Activated CD8-positive, alpha-beta T cell treated with anti-CD3 and anti-CD28 coated beads for 36 hours (primary cell): ENCODE results near the gene MEIS1. TPM values are rescaled to one million over a fixed set of nuclear protein-coding genes. Genes with fewer than 3 reads are reported as not detected.

ENCODE experiments used
- ATAC-seq: fragments of 200-7000 bp; cut with Tn5 transposase; one replicate; pipeline ENCODE4 v1.10.0; 2021; ENCODE audit warnings: mild to moderate bottlenecking, moderate library complexity
- CTCF ChIA-PET: fragments of 350-600 bp; sonication (Branson Sonifier 250); formaldehyde crosslinking; loops from one replicate; lab custom pipeline; 2021; ENCODE audit warnings: antibody characterized with exemption; lab: Charles Lee
- POLR2A ChIA-PET: fragments of 350-600 bp; sonication (Branson Sonifier 250); formaldehyde crosslinking; loops from one replicate; lab custom pipeline; 2021; ENCODE audit warnings: antibody characterized with exemption; lab: Charles Lee
- DNase-seq: peaks from one replicate; pipeline ENCODE4 v3.0.0-alpha.2; 2020
- H3K27ac Mint-ChIP-seq: one replicate; pipeline ENCODE4 v1.8.0; 2021; ENCODE audit warnings: mild to moderate bottlenecking, mixed read lengths
- H3K27me3 Mint-ChIP-seq: one replicate; pipeline ENCODE4 v1.8.0; 2021; ENCODE audit warnings: mixed read lengths
- H3K36me3 Mint-ChIP-seq: one replicate; pipeline ENCODE4 v1.8.0; 2021; ENCODE audit warnings: low read depth, mixed read lengths
- H3K4me1 Mint-ChIP-seq: one replicate; pipeline ENCODE4 v1.8.0; 2021; ENCODE audit warnings: low read depth, mixed read lengths
- H3K4me3 Mint-ChIP-seq: one replicate; pipeline ENCODE4 v1.8.0; 2021; ENCODE audit warnings: mild to moderate bottlenecking, moderate library complexity, mixed read lengths
- H3K9me3 Mint-ChIP-seq: one replicate; pipeline ENCODE4 v1.8.0; 2021; ENCODE audit warnings: mixed read lengths
- intact Hi-C: fragments of 100-400 bp; cut with micrococcal nuclease; formaldehyde crosslinking; loops from one replicate; pipeline ENCODE4 v1.10.0; 2022
- total RNA-seq, 2 experiments: library from RNA; stranded (reverse); gene quantifications; one replicate each; pipeline ENCODE4 v1.2.3, GENCODE V29; 2021
- TF ChIP-seq, protein P1 (sequence below): fragments of 200-600 bp; IDR thresholded peaks from one replicate; pipeline ENCODE4 v1.8.0; 2022; ENCODE audit warnings: antibody characterized with exemption, mild to moderate bottlenecking

MEIS1 gene
- total RNA-seq, 2 experiments from 2014 or later: not detected

DNA sequence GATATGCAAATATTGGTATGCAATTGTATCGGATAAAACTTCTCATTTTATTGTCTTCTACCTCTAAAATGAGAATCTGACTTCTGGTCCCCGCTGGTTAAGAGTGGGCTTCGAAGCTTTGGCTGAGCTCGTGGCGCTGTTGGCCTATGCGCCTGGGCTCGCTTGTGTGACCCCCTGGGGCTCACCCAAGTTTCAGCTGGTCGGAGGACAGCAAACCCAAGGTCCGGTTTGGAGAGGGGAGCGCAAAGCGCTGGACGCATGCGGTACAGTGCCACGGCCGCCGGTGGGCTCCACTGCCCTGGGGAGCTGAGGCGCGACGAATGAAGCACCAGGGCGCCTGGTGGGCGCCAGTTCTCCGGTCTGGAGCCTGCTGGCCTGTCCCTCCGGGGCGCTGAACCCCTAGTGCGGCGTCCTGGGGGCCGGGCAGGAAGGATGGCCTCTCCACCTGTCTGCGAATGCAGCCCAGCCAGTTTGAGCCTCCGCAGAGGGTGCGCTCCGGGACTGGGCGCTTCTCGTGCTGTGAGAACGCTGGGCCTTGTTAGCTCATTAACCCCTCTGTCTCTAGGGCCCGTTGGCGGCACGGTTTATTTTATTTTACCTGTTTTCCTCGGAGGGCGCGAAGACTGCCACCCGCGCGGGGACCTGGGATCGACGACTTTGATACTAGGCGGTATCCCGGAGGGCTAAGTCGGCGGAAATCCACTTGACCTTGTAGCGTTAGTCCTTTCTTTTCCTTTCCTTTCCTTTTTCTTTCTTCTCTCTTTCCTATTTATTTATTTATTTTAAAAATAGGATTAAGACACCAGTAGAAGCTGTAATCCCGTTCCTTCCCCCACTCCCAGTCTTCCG, 10.4 kb downstream of the MEIS1 start:
- Mint-ChIP-seq H3K9me3 (no peaks in the 10 kb centered on the region), H3K4me1 (no peaks in the 10 kb centered on the region), H3K36me3 (no peaks in the 10 kb centered on the region), H3K4me3 (no peak overlapping the region), H3K27me3 (peaks cover 43% of the 10 kb centered on the region), H3K27ac (no peak overlapping the region)
- ATAC-seq (no peak), DNase-seq (no peak)
- intact Hi-C loops: no loop called here
- TF ChIP-seq, protein P1, sequence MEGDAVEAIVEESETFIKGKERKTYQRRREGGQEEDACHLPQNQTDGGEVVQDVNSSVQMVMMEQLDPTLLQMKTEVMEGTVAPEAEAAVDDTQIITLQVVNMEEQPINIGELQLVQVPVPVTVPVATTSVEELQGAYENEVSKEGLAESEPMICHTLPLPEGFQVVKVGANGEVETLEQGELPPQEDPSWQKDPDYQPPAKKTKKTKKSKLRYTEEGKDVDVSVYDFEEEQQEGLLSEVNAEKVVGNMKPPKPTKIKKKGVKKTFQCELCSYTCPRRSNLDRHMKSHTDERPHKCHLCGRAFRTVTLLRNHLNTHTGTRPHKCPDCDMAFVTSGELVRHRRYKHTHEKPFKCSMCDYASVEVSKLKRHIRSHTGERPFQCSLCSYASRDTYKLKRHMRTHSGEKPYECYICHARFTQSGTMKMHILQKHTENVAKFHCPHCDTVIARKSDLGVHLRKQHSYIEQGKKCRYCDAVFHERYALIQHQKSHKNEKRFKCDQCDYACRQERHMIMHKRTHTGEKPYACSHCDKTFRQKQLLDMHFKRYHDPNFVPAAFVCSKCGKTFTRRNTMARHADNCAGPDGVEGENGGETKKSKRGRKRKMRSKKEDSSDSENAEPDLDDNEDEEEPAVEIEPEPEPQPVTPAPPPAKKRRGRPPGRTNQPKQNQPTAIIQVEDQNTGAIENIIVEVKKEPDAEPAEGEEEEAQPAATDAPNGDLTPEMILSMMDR: no peak
- POLR2A ChIA-PET: no interaction called here
- CTCF ChIA-PET: no interaction called here

DNA sequence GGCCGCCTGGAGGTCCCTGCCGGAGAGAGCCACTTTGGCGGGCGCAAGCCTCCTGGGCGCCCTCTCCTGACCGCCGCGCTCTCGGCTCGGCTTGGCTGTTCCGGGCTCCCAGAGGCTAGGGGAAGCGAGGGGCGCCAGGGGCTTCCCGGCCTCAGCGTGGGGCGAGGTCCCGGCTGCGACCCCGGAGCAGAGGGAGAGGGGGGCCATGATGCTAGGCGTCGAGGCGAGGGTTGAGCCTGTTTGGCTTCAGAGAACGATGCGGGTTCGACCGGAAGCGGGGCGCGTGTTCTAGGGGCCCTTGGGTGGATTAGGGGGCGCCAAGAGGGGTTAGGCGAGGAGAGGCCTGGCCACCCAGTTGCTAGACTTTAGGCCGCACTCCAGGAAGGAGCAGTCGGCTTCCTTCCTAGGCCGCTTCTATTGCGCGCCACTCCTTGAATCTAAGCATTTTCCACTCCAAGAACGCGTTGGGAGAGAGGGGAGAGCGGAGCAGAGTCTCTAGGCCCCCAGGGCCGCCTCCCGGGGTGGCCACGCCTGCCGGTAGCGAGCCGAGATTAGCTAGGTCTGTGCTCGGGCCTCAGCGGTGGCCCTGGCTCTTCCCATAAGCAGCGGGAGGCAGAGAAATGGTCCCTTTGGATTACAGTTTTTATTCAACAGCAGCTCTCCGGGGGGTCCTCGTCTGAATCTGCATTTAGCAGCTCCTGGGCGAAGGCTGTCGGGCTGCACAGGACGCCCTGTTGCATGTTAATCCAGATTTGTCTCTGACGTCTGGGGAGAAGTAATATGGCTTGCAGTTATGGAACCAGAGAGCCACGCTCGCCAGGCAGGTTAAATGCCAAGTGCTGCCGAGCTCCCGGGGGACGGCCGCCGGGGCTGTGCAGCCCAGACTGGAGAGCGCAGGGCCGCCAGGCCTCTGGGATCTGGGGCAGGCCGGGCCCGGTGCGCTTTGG, 11.3 kb downstream of the MEIS1 start:
- no peak for DNase-seq
- H3K36me3 Mint-ChIP-seq: no peaks in the 10 kb centered on the region
- H3K9me3 Mint-ChIP-seq: no peaks in the 10 kb centered on the region
- CTCF ChIA-PET: no interaction called here
- peaks cover 40% of the 10 kb centered on the region for H3K27me3 Mint-ChIP-seq
- no peaks in the 10 kb centered on the region for H3K4me1 Mint-ChIP-seq
- no peak overlapping the region for H3K4me3 Mint-ChIP-seq
- TF ChIP-seq, protein P1: no peak
- ATAC-seq: no peak
- POLR2A ChIA-PET: no interaction called here
- intact Hi-C loops: no loop called here
- H3K27ac Mint-ChIP-seq: no peak overlapping the region

DNA sequence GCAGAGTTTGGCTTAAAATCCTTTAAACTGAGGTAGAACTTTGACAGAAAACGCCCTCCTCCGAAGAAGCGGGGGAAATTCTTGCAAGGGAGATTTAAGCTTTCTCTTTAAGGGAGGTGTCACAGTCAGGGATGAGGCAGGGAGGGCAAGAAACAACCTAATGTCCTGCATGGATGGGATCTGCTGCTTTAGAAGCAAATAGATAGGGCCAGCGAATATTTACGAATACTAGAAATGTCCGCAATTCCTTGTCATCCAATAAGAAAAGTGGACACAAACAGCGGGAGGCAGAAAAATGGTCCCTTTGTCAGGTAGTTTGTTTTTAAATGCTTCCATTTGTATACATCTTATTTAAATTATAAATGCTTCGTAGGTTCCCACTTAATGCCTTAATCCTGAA, 12.0 kb downstream of the MEIS1 start:
- ATAC-seq (no peak), DNase-seq (no peak)
- ChIA-PET POLR2A (no interaction called here), CTCF (no interaction called here)
- H3K9me3 Mint-ChIP-seq: no peaks in the 10 kb centered on the region
- H3K36me3 Mint-ChIP-seq: no peaks in the 10 kb centered on the region
- intact Hi-C loops: no loop called here
- no peak overlapping the region for H3K4me3 Mint-ChIP-seq
- TF ChIP-seq, protein P1: no peak
- no peak overlapping the region for H3K27ac Mint-ChIP-seq
- no peaks in the 10 kb centered on the region for H3K4me1 Mint-ChIP-seq
- H3K27me3 Mint-ChIP-seq: peaks cover 33% of the 10 kb centered on the region

- H3K9me3 Mint-ChIP-seq: no peaks in the 10 kb centered on the region
- POLR2A ChIA-PET: no interaction called here
- TF ChIP-seq, protein P1: no peak
- H3K4me1 Mint-ChIP-seq: no peaks in the 10 kb centered on the region
- CTCF ChIA-PET: no interaction called here
- no peak overlapping the region for H3K27ac Mint-ChIP-seq
- intact Hi-C loops: no loop called here
- ATAC-seq (no peak), DNase-seq (no peak)
- no peaks in the 10 kb centered on the region for H3K36me3 Mint-ChIP-seq
- H3K4me3 Mint-ChIP-seq: no peak overlapping the region
- peaks cover 29% of the 10 kb centered on the region for H3K27me3 Mint-ChIP-seq
Measured at GRCh38 chr2:66447677-66448076, 12.8 kb downstream of the MEIS1 start.
